ENCODE data around the gene UGT1A8. TPM values are rescaled to one million over a fixed set of nuclear protein-coding genes. Genes with fewer than 3 reads are reported as not detected.

The UGT1A8 gene
- total and polyA plus RNA-seq, 2 donors (not counting 1 experiment from before 2014, with no cell fraction given) = not detected

DNA sequence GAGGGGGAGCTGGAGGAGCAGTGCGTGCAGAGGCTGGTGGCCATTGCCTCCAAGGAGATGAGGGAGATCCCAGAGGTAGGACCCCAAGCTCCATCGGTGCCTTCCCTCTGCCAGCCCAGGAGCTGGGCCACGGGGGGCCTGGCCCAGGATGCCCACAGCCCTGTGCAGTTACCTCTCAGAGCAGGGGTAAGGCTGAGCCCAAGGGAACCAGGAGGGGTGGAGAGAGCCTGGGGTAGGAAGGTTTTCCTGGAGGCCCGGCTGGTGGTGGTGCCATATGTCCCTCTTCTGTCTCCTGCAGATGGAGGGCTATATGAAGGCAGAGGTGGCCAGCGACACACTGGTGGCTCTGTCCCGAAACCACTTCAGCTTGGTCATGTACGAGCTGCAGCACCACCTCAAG, 172.1 kb downstream of the UGT1A8 start:
- Histone ChIP-seq H3K27ac (ENCODE audit: insufficient read depth, low read length) (no peak overlapping the region), H3K79me2 (ENCODE audit: control insufficient read depth, insufficient read depth, low read length) (no peaks in the 10 kb centered on the region), H2AFZ (ENCODE audit: low read length) (no peak overlapping the region), H3K9me3 (ENCODE audit: control insufficient read depth, insufficient read depth, low read depth, low read length) (no peaks in the 10 kb centered on the region), H3K4me2 (ENCODE audit: extremely low read depth, insufficient read depth, low read length) (no peak overlapping the region), H3K9ac (ENCODE audit: insufficient read depth, low read length) (no peak overlapping the region), H3K36me3 (ENCODE audit: control insufficient read depth, insufficient read depth, low read length) (no peaks in the 10 kb centered on the region), H3K4me3 (replicated peaks in 1 of 4; ENCODE audit: control extremely low read depth in 1 of 4, insufficient read depth in 1 of 4, low read depth in 3 of 4, low read length in 4 of 4) (no peak overlapping the region), H3K4me1 (ENCODE audit: control insufficient read depth, extremely low read depth, insufficient read depth, low read length) (no peaks in the 10 kb centered on the region), H4K20me1 (ENCODE audit: control insufficient read depth, extremely low read depth, insufficient read depth, low read length) (no peaks in the 10 kb centered on the region), H3K27me3 (ENCODE audit: control insufficient read depth, insufficient read depth, low read length) (no peaks in the 10 kb centered on the region)
- TF ChIP-seq, protein P1, sequence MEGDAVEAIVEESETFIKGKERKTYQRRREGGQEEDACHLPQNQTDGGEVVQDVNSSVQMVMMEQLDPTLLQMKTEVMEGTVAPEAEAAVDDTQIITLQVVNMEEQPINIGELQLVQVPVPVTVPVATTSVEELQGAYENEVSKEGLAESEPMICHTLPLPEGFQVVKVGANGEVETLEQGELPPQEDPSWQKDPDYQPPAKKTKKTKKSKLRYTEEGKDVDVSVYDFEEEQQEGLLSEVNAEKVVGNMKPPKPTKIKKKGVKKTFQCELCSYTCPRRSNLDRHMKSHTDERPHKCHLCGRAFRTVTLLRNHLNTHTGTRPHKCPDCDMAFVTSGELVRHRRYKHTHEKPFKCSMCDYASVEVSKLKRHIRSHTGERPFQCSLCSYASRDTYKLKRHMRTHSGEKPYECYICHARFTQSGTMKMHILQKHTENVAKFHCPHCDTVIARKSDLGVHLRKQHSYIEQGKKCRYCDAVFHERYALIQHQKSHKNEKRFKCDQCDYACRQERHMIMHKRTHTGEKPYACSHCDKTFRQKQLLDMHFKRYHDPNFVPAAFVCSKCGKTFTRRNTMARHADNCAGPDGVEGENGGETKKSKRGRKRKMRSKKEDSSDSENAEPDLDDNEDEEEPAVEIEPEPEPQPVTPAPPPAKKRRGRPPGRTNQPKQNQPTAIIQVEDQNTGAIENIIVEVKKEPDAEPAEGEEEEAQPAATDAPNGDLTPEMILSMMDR (conservative IDR thresholded peaks at IDR 0.05 in 1 of 2, IDR thresholded peaks at IDR 0.05 in 1 of 2; ENCODE audit: low read depth in 1 of 2, low read length in 2 of 2) = no peak
- TF ChIP-seq EZH2 (IDR thresholded peaks at IDR 0.05; ENCODE audit: low read length, missing control alignments) = no peak
- DNase-seq (ENCODE audit: low read depth in 2 of 2) = no peak

DNA sequence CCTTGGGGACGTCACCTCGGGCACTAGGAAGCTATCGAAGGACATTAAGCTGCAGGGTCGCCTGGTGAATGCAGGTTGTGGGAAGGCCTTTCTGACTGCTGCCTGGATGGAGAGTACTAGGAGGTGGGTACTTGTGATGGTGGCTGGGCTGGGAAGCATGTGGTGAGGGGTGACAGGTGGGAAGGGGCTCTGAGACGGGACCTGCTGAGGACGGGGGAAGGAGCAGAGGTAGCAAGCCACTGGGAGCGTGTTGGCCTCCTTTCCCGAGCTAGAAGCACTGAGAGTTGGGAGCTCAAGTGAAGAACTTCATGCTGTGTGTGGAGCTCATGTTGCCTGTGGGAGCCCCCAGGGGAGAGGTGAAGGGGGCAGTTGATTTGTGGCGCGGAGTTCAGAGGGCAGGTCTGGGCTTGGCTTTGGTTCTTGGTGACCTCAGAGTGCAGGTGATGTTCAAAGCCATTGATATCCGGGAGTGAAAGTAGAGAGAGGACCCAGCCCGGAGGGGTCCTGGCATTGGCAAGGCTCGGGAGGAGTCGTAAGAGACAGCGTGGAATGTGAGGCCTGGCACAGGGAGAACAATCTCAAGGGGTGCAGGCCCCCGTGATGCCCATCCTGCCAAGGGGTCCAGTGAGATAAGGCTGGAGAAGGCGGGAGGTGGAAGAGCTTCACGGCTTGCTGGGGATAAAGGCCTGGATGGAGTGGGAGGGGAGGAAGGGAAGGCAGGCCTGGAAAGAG, 173.9 kb downstream of the UGT1A8 start:
- TF ChIP-seq, protein P1 (conservative IDR thresholded peaks at IDR 0.05 in 1 of 2, IDR thresholded peaks at IDR 0.05 in 1 of 2; ENCODE audit: low read depth in 1 of 2, low read length in 2 of 2) = no peak
- TF ChIP-seq EZH2 (IDR thresholded peaks at IDR 0.05; ENCODE audit: low read length, missing control alignments) = no peak

DNA sequence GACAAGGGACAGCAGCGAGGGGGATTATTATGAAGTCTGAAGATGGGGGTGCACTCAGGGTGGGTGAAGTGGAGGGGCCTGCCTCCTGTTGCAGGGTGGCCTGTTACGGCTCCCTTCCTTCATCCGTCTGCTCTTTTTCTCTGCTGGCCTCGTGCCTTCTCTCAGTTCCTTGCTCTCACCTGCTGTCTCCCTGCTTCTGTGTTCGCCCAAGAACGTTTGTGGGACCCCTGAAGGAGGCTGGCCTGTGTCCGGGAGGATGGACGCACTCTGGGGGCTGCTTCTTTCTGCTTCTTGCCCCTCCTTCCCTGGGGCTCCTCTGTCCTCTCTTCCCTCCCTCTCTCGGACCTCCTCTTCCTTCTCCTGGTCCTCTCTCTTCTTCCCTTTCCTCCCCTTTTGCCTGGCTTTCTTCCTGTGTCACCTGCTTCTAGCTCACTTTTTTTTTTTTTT, 174.5 kb downstream of the UGT1A8 start:
- no peaks in the 10 kb centered on the region for H3K27me3 ChIP-seq (ENCODE audit: control insufficient read depth, insufficient read depth, low read length)
- H3K4me1 ChIP-seq (ENCODE audit: control insufficient read depth, extremely low read depth, insufficient read depth, low read length) = no peaks in the 10 kb centered on the region
- H3K79me2 ChIP-seq (ENCODE audit: control insufficient read depth, insufficient read depth, low read length) = no peaks in the 10 kb centered on the region
- H3K9ac ChIP-seq (ENCODE audit: insufficient read depth, low read length) = no peak overlapping the region
- TF ChIP-seq EZH2 (IDR thresholded peaks at IDR 0.05; ENCODE audit: low read length, missing control alignments) = no peak
- TF ChIP-seq, protein P1 (conservative IDR thresholded peaks at IDR 0.05 in 1 of 2, IDR thresholded peaks at IDR 0.05 in 1 of 2; ENCODE audit: low read depth in 1 of 2, low read length in 2 of 2) = no peak
- DNase-seq (ENCODE audit: low read depth in 2 of 2) = no peak
- no peak overlapping the region for H3K4me3 ChIP-seq (replicated peaks in 1 of 4; ENCODE audit: control extremely low read depth in 1 of 4, insufficient read depth in 1 of 4, low read depth in 3 of 4, low read length in 4 of 4)
- no peaks in the 10 kb centered on the region for H4K20me1 ChIP-seq (ENCODE audit: control insufficient read depth, extremely low read depth, insufficient read depth, low read length)
- H3K9me3 ChIP-seq (ENCODE audit: control insufficient read depth, insufficient read depth, low read depth, low read length) = no peaks in the 10 kb centered on the region
- no peak overlapping the region for H2AFZ ChIP-seq (ENCODE audit: low read length)
- H3K27ac ChIP-seq (ENCODE audit: insufficient read depth, low read length) = no peak overlapping the region
- H3K4me2 ChIP-seq (ENCODE audit: extremely low read depth, insufficient read depth, low read length) = no peak overlapping the region
- H3K36me3 ChIP-seq (ENCODE audit: control insufficient read depth, insufficient read depth, low read length) = no peaks in the 10 kb centered on the region

More for the DNA sequence above, 173.9 kb downstream of the UGT1A8 start:
- DNase-seq (ENCODE audit: low read depth in 2 of 2) = no peak
- H3K36me3 ChIP-seq (ENCODE audit: control insufficient read depth, insufficient read depth, low read length) = no peaks in the 10 kb centered on the region
- no peak overlapping the region for H3K4me3 ChIP-seq (replicated peaks in 1 of 4; ENCODE audit: control extremely low read depth in 1 of 4, insufficient read depth in 1 of 4, low read depth in 3 of 4, low read length in 4 of 4)
- no peaks in the 10 kb centered on the region for H3K27me3 ChIP-seq (ENCODE audit: control insufficient read depth, insufficient read depth, low read length)
- H3K79me2 ChIP-seq (ENCODE audit: control insufficient read depth, insufficient read depth, low read length) = no peaks in the 10 kb centered on the region
- H3K27ac ChIP-seq (ENCODE audit: insufficient read depth, low read length) = no peak overlapping the region
- no peaks in the 10 kb centered on the region for H3K9me3 ChIP-seq (ENCODE audit: control insufficient read depth, insufficient read depth, low read depth, low read length)
- H3K9ac ChIP-seq (ENCODE audit: insufficient read depth, low read length) = no peak overlapping the region
- no peak overlapping the region for H3K4me2 ChIP-seq (ENCODE audit: extremely low read depth, insufficient read depth, low read length)
- no peaks in the 10 kb centered on the region for H4K20me1 ChIP-seq (ENCODE audit: control insufficient read depth, extremely low read depth, insufficient read depth, low read length)
- H2AFZ ChIP-seq (ENCODE audit: low read length) = no peak overlapping the region
- no peaks in the 10 kb centered on the region for H3K4me1 ChIP-seq (ENCODE audit: control insufficient read depth, extremely low read depth, insufficient read depth, low read length)
